COR-L47 (cell line): ENCODE results near the gene YPEL1.

Experiments used
- DNase-seq: peaks from one replicate; lab custom pipeline; 2025; lab: John Stamatoyannopoulos, UW

Gene YPEL1, protein sequence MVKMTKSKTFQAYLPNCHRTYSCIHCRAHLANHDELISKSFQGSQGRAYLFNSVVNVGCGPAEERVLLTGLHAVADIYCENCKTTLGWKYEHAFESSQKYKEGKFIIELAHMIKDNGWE

DNA sequence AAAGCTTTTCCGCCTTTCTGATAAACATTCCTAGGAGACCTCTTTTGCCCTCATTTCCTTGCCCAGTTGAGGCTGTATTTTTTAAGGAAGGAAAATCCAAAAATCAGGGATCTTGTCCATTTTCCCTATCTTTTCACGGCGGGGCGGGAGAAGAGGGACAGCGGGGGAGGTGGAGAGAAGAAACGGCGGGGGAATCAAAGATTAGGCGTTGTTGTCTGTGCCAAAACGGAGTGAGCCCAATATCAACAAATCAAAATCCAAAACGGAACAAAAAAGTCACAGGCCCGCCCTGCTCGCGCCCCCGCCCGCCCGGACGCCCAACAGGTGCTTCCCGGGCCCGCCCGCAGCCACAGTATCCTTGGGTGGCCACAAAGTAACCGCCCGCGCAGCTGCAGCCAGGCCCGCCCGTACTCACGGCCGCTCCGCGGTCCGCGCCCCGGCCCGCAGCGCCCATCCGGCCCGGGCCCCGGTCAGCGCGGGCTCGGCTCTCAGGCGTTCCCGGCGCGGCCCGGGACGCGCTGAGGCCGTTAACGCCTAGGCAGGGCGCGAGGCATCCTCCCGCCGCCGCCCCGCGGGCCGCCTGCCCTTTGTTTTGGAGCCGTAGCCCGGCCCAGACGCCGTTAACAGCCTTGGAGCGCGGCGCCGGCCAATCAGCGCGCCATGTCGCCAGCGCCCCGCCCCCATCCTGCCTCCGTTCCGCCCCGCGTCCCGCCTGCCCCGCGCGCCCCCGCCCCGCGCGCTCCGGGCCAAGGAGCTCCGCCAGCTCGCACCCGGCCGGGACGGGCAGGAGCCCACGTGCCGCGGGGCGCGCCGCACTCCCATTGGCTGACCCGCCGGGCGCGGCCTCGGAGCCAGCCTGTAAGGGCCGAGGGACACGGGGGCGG, at the start of gene YPEL1:
Gene YPEL1, minus strand, starts transcription at position 595 of the 884 bp plus-strand sequence. CDS start 25,050 bp downstream, outside the sequence.
- DNase-seq, result peak; percentile 89

DNA sequence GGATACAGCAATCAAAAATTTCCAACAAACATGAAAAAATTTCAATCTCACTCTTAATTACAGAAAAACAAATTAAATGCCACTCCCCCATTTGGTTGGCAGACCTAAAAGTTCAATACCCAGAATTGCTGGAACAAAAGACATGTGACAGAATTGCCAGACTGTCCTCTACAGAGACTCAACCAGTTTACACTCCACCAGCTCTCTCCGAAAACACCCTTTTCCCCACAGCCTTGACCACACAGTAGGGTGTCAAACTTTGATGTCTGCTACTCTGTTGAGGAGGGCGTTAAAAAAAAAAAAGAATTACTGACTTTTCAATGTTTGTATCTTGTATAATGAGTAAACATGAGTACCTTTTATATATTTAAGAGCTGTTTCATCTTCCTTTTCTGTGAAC, 44.7 kb upstream of the YPEL1 start:
- no peak for DNase-seq

DNA sequence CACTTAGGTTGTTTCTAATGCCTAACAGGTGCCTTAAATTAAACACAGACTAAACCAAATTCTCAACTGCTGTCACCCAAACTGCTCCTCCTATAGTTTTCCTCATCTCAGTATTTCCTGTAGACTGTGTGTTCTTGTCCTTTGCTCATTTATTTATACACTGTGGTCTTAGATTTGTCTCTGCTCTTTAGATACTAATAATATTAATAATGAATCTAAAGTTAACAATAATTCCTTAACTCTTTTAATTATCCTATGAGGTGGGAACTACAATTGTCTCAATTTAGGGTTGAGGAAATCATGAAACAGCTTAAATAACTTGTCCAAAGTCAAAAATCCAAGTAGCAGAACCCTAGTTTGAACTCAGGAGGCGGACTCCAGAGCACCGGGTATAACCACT, 43.9 kb upstream of the YPEL1 start:
- DNase-seq, result no peak

DNA sequence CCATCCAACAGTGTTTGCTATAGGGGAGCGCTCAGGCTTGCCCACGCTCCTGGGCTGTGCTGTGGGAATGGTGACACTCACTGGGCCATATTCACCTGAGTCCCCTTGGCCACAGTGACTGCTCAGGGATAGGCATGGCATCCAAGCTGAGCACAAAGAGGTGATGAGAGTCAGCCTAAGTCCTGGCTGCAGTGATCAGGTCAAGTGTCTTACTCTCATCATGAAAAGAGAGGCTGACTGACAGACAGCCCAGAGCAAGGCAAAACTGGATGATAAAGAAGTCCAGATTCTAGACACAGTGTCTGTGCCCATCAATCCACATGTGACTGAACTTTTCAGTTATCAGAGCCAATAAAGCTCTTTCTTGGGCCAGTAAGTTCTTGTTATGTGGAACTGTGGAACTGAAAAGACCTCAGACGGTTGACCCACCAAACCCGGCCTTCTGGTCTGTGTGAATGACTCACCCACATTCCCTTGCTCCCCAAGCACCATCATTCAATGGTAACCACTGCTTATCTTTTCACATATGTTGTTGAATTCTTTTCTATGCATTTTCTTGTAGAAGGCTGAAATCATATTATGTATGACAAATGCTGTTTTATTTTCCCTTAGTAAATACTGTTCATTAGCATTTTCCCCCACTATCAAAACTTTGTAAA, 43.2 kb upstream of the YPEL1 start:
- DNase-seq, result no peak

DNA sequence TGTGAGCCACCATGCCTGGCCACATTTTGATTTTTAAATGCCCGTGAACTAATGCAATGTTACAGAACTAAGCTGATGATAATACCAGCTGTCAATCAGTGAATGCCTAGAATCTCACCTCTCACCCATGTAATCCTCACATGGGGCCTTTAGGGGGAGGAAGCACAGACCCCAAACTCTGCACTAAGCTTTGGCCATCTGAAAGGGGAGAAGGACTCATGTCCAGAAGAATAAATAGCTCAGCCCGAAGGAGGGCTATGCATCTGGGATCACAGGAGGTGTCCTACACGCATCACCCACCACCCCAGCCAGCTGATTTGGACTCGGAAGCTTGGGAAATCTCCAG, 36.0 kb upstream of the YPEL1 start:
- no peak for DNase-seq

DNA sequence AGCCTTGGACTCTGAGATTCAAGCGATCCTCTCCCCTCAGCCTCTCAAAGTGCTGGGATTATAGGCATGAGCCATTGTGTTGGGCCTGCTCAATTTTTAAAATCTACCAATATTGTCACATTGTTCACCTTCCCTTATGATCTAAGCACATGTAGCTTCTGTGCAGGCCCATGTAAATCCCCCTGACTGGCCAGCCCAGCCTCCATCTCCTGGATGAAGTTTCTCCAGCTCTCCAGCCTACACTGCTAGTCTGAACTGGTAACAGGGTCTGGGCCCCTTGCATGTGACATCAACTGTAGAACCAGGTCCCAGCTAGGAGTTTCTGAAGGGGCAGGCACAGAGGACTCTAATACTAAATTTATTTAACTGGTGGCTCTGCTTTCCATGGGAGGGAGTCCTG, 32.8 kb upstream of the YPEL1 start:
- DNase-seq, result no peak

DNA sequence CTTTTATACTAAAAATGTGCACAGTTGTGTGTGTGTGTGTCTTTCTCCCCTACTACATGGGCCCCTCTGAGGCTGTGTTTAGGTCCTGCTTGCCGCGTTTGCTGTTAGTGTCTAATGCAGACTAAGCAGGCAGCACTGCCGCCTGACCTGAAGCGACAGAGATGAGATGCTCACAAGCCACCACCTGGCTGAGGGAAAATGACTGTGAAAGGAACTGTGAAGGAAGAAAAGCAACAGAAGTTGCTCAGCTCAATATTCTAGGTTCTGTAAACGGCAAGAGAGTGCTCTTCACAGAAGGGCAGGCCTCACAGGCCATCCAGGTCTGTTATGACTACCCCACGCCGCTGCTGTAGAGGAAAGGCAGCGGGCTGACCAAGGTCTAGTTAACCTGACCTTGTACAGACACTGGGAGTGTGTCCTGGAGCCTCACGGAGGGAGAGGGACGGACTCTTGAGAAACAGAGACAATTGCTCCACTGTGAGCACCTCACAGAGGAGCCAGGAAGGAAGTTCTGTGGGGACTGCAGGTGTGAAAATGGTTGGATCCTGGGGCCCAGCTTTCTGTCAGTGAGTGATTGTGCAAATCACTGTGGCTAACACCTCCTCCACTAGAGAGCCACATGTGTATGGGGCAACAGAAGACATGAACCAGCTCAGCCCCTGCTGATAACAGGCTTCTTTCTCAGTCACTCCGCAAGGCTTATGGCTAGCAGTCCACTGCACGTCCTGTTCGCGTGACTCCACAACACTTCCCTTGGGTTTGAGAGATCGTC, 31.3 kb upstream of the YPEL1 start:
- no peak for DNase-seq

DNA sequence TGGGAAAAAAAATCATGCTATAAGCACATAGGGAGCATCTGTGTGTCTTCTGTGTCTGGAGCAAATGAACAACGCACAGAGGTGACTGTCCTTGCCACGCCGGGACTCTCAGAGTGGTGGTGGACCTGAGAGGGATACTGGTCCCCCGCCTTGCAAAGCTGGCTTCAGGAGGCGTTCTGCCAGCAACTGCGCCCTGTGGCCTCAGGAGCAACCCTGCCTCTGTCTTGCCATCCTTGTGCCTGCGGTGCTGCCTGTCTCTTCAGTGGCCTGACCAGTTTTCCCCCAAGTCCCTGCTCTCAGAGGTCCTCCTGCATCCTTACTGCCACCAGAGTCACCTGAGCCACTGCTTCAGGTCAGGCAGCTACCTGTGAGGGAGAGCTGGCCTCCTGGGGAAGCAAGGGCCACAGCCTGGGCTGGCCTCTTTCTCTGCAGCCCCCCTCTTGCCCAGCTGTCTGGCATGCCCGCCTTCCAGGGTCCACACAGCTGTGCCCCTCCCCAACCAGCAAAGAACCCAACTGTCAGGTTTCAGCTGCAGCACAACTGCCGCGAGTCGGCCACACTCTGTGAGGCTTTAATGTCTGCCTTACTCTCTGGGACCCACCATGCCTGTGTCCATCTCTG, 30.4 kb upstream of the YPEL1 start:
- DNase-seq, result no peak

DNA sequence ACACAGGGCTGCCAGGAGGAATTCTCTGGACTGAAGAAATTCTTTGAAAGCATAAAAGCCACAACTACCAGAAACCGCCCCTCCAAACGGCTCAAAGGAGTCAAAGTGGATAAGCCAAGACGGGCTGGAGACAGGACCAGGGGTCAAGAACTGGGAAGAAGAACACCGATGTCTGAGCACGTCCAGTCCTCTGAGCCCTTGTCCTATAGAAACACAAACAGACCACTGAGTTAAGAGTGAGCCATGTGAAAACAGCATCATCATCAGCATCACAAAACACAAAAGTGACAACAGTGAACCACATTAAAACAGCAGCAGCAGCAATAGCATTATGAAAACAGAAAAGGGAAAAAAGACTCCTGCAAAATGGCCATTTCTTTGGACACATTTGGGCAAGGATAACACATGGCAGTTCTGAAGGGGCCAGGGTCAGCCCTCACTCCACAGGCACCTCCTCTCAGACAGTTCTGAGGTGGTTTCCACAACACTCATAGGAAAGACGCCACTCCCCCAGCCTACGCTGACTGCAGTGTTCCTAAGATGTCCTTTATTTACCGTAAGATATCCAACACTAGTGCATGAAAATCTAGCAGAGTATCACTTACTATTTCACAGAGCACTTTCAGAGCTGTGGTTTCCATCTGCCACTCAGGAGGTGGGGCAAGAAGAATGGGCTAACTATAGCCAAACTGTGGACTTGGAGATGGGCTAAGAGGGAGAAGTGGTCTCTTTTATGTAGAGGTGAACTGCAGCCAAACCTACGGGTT, 28.6 kb upstream of the YPEL1 start:
- no peak for DNase-seq

DNA sequence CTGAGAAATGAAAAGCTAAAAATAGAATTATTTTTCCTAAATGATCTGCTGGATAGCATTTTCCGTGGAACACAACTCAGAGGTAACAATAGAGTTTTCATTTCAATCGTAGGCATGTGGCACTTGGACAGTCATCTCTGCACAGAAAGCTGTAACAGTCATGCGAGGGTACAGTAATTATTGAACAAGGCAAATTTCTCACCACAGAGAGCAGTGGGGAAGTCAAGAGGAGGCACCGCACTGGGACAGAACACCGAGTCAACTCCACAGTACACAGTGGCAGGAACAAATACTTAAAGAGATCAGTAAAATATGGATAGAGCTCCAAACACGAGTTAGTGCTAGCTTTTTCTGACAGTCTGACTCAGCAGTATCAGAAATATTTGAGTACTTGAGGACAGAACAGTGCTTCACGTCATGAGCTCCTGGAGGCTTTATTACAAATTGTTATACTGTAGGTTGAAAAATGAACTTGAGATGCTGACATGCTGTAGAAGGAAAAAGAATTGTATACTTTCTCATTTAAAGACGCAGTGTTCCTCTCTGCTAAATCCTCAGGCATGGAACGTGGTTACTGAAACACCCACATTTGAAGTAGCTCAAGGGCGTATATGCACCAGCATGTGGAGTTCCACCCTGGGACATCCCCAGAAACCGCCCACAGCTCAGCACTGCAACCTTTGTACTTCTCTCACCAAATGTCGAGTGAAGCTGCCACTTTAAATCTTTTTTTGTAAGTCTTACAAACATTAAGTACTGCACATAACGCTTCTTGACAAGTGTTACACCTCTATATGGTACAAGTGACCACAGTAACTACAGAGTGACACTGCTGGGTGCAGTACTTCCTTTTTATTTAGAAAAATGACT, 27.4 kb upstream of the YPEL1 start:
- no peak for DNase-seq

DNA sequence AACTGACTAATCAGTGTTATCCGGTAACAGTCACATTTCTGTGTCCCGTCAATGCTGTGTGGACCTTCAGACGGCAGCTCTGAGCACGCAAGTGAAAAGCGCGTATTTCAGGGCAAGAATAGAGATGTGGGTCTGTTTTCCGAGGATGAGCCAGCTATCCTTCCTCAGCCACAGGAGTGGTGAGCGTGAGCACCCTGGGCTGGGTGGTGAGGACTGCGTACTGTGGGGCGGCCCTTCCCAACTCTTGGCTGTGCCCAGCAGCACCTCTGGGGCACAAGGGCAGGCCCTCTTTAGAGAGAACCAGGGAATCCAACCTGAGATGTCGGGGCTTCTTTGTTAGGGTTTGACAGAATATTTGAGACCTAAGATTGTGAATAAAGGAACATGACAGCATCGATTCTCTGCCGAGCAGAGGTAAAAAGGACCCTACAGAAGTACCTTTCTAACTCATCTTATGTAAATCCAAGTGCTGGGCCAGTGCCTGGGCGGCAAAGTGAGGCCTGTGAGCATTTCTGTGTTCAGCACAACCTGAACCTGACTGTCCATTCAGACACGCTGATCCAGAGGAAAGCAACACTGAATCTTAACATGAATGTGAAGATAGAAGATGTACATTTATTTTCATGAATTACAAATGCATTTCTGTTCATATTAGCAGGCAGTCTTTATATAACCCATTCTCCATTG, 26.5 kb upstream of the YPEL1 start:
- DNase-seq, result no peak

DNA sequence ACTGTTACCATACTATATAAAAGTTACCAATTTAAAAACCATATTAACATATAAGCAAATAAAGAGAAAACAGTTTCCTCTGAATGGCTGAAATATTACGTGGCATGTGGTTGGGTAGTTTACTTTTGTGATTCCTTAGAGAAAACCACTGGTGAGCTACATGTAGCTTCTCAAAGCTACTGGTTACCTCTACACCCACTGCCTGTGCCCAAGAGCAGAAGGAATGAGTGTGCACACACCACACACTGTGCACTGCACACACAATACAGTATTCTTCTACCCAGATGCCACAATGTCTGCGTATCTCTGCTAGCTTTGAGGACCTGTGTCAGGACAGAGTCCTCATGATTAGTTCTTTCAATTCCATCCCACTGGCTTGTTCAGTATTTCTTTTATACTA, 25.5 kb upstream of the YPEL1 start:
- DNase-seq, result no peak

DNA sequence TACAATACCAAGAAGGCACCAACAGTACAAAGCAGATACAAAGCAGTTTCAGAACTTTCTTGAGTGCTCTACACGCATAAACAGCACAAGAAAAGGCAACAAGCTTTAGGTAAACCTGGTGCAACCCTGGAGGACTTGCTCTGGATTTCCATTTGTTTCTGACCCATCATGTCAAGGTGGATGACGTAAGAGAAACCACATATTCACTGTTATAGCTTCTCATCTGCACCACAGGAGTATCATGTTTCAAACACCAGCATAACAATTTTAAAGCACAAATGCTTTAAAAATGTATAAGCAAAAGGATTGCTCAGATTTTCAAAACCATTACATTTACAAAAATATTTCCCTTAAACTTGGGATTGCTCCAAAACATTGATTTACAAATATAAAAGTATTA, 25.0 kb upstream of the YPEL1 start:
- DNase-seq, result no peak

DNA sequence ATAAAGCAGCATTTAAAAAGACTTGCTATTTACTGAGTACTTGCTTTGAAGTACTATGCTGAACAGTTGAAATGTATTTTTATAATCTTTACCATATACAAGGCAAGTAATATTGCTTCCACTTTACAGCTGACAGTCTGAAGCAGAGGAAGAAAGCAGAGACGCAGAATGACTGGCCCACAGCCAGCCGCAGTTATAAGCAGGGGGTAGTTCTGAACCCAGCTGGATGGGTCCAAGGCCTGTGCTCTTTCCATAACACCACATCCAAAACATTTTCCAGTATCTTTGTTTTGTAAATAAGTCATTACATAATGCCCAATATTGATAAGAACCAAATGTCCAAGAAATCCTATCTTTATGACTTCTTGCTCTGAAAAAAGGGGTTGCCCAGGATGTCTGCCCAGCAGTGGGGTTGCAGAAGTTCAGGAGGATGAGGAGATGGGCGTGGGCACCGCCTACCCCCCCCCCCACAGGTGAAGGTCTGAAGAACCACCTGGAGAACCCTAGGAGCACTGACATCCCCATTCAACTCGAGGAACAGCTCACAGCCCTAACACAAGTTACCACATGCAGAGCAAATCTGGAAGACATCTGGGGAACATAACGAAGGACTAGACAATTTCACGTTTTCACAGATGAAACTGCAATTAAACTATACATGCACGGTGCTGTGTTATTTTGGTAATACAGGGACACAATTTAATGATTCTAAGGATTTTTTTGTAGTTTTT, 24.2 kb upstream of the YPEL1 start:
- DNase-seq, result no peak

DNA sequence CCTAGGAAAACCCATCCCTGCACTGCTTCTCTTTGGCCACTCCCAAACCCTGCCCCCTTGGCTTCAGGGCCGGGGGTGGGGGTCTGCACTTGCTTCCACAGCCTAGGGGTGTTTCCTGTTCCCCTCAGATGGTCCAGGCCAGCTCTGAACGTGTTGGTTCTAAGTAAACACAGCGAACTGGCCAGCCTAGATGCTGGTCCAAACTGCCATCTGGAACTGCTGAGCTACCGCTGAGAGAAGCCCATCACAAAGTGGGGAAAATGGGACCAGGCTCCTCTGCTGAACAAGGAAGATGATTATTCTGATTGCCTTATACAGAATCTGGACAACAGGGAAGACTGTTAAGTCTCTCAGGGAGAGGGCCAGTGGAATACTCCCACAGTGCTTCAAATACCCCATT, 23.5 kb upstream of the YPEL1 start:
- no peak for DNase-seq

DNA sequence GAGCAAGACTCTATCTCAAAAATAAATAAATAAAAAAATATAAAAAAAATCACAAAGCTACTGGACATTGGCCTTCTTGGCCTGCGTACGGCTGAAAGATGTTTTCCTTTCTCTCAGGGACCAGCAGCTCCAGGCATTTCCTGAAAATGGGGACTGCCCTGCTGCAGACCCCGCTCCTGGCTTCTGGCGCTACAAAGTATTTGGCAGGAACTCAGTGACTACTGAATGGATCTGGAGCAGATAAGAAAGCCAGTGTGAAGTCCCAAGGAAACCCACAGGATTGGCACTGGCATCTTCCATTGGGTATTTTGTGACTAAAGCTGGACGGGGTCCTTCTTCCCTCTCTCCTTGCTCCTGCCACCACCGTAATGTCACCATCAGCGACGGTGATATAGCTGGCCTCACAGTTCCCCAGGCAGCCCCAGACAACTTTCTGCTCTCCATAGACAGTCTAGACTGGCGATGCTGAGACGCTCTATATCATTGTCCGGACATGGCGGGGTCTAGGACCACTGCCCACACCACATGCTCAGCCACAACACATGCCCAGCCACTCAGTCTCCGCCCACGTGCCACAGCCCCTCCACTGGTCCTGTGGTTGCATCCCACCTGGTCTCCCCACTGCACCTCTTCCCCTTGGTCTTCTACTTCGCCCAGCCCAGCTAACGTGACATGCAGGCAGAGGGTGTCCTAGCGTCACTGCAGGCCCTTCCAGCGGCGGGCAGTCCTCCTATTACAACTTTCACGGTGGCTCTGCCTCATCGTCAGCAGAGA, 22.7 kb upstream of the YPEL1 start:
- DNase-seq, result no peak

DNA sequence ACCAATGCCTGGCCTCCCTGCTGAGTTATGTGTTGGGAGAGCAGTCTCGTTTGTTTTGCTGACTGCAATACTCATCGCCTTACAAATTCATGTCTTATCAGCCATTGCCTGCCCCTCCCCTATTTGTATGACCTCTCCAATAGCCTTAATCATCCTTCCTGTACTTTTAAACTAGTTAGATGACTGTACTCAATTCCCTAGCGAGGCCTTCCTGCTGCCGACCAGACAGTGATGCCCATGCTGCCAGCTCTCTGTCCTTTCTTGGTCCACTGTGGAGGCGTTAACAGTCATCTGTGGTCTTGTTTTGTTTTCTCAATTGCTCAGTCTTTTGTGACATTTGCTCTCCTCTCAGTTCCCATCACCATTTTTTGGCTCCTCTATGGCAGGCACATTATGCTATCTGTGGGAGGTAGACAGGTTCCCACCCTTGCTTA, 20.3 kb upstream of the YPEL1 start:
- no peak for DNase-seq

DNA sequence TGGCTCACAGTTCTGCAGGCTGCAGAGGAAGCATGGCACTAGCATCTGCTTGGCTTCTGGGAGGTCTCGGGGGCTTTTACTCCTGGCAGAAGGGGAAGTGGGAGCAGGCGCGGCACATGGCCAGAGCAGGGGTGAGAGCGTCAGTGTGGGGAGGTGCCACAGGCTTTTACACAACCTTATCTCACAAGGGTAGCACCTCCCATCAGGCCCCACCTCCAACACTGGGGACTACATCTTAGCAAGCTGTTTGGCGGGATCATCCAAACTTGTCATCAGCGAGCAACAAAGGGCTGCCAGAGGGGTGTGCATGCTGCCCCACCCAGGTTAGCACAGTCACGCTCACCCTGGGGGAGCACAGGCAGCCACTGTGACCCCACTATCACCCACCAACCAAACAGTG, 18.9 kb upstream of the YPEL1 start:
- DNase-seq, result no peak
